GM12878 (cell line): ENCODE data around the gene MTMR3. TPM values are rescaled to one million over a fixed set of nuclear protein-coding genes. Genes with fewer than 3 reads are reported as not detected.

Experiments
- ATAC-seq: fragments of 200-7000 bp; cut with Tn5 transposase; 3 replicates; pipeline ENCODE4 v1.9.1; 2020; ENCODE audit warnings: mild to moderate bottlenecking, moderate library complexity
- BruUV-seq: library from RNA; stranded (reverse); fragments of 400-500 nt; replicated peaks from 2 replicates; lab custom pipeline; 2021; lab: Mats Ljungman, UMichigan
- CTCF ChIA-PET: fragments of 300-600 bp; sonication (Branson Sonifier 250); formaldehyde crosslinking; extraction: SDS; loops from one replicate; lab custom pipeline; 2021; ENCODE audit warnings: inconsistent platforms; lab: Yijun Ruan, JAX
- POLR2A ChIA-PET: fragments of 350-600 bp; formaldehyde crosslinking; extraction: SDS; loops from one replicate; lab custom pipeline; 2021; ENCODE audit warnings: inconsistent platforms; lab: Charles Lee
- RAD21 ChIA-PET: fragments of 300-600 bp; sonication (Branson Sonifier 250); formaldehyde crosslinking; loops from one replicate; lab custom pipeline; 2023; ENCODE audit warnings: antibody characterized with exemption; ENCODE audit not compliant: unreplicated experiment; lab: Charles Lee
- SMC1A ChIA-PET: fragments of 300-600 bp; sonication (Branson Sonifier 250); formaldehyde crosslinking; loops from one replicate; lab custom pipeline; 2023; ENCODE audit not compliant: unreplicated experiment, uncharacterized antibody; lab: Charles Lee
- DNase-seq: peaks from one replicate; pipeline ENCODE4 v3.0.0-alpha.2; 2011; ENCODE audit warnings: low read depth, low spot score
- FAIRE-seq: peaks from 3 replicates; lab custom pipeline; 2011; peaks lifted over from hg19 to GRCh38; lab: Jason Lieb, UNC
- H2AFZ ChIP-seq: 2 replicates; pipeline ENCODE4 v1.6.0; 2011; ENCODE audit warnings: low read depth, low read length, control low read depth; ENCODE audit not compliant: control insufficient read depth
- H3K27ac ChIP-seq: 2 replicates; pipeline ENCODE4 v1.5.1; 2011; ENCODE audit warnings: control low read depth; ENCODE audit not compliant: control insufficient read depth, insufficient read depth
- H3K27me3 ChIP-seq, 2 experiments: replicated peaks in 1 of 2; 2 replicates each; pipeline versions ENCODE4 v1.6.0 to v1.6.1; 2011; ENCODE audit warnings: low read length in 1 of 2; ENCODE audit not compliant: control insufficient read depth in 2 of 2, insufficient read depth in 2 of 2
- H3K36me3 ChIP-seq, 2 experiments: 2 replicates each; pipeline ENCODE4 v1.5.1; 2011; ENCODE audit warnings: low read length in 1 of 2; ENCODE audit not compliant: control insufficient read depth in 2 of 2, insufficient read depth in 2 of 2
- H3K4me1 ChIP-seq: 2 replicates; pipeline ENCODE4 v1.6.1; 2011; ENCODE audit warnings: mild to moderate bottlenecking, low read length, moderate library complexity, mixed read lengths; ENCODE audit not compliant: control insufficient read depth, insufficient read depth
- H3K4me2 ChIP-seq: 2 replicates; pipeline ENCODE4 v1.6.0; 2011; ENCODE audit warnings: control low read depth; ENCODE audit not compliant: control insufficient read depth, insufficient read depth
- H3K4me3 ChIP-seq: fragments of 200-600 bp; sonication (generic); 2 replicates; pipeline ENCODE4 v1.5.1; 2016
- H3K79me2 ChIP-seq: 2 replicates; pipeline ENCODE4 v1.6.0; 2011; ENCODE audit warnings: low read length; ENCODE audit not compliant: control insufficient read depth, insufficient read depth
- H3K9ac ChIP-seq: 2 replicates; pipeline ENCODE4 v1.8.0; 2011; ENCODE audit warnings: low read length, control low read depth, mixed read lengths; ENCODE audit not compliant: control insufficient read depth, insufficient read depth
- H3K9me3 ChIP-seq: replicated peaks from 3 replicates; pipeline ENCODE4 v1.5.1; 2011; ENCODE audit warnings: mild to moderate bottlenecking, low read length; ENCODE audit not compliant: control insufficient read depth, insufficient read depth
- H4K20me1 ChIP-seq: 2 replicates; pipeline ENCODE4 v1.6.0; 2011; ENCODE audit not compliant: control insufficient read depth, insufficient read depth
- BCL3 ChIP-seq: IDR thresholded peaks from 2 replicates; pipeline ENCODE4 v1.6.1; 2011; ENCODE audit warnings: borderline replicate concordance, low read depth, mild to moderate bottlenecking, moderate library complexity, low read length; ENCODE audit not compliant: insufficient read depth, poor library complexity, severe bottlenecking
- CEBPZ ChIP-seq: fragments of 150-350 bp; IDR thresholded peaks from 2 replicates; pipeline ENCODE4 v1.6.1; 2016; ENCODE audit warnings: low read depth, low read length
- EGR1 ChIP-seq, 2 experiments: IDR thresholded peaks; 1 replicate in 1 of 2; 2 replicates in 1 of 2; pipeline ENCODE4 v1.6.1; 2011 to 2012; ENCODE audit warnings: low read depth in 2 of 2, low read length in 2 of 2, borderline replicate concordance in 1 of 2, mild to moderate bottlenecking in 1 of 2, moderate library complexity in 1 of 2
- RBBP5 ChIP-seq: fragments of 200-600 bp; sonication (generic); conservative IDR thresholded peaks from 2 replicates; pipeline ENCODE4 v1.6.1; 2016
- SMARCA5 ChIP-seq: fragments of 450-650 bp; IDR thresholded peaks from 2 replicates; pipeline ENCODE4 v1.6.1; 2017; ENCODE audit warnings: mild to moderate bottlenecking
- TCF12 ChIP-seq: IDR thresholded peaks from 2 replicates; pipeline ENCODE4 v1.6.1; 2011; ENCODE audit warnings: low read depth, mild to moderate bottlenecking, low read length
- ZNF687 ChIP-seq: fragments of 450-650 bp; IDR thresholded peaks from 2 replicates; pipeline ENCODE4 v1.6.1; 2017; ENCODE audit warnings: mild to moderate bottlenecking, moderate library complexity
- WGBS: methylation state at CpG from one replicate; pipeline ENCODE4 v1.1.6; 2016; ENCODE audit warnings: low lambda C conversion rate; ENCODE audit not compliant: insufficient replicate concordance, insufficient coverage; ENCODE audit errors: missing lambda C conversion rate; 5-methylcytosine and 5-hydroxymethylcytosine counted together
- in situ Hi-C: fragments of 300-500 bp; cut with MboI; formaldehyde crosslinking; loops from 9 replicates; pipeline ENCODE4 v1.14.3; 2018; ENCODE audit warnings: mixed read lengths
- intact Hi-C: fragments of 100-400 bp; cut with micrococcal nuclease; formaldehyde crosslinking; loops from one replicate; pipeline ENCODE4 v1.14.2; 2022; ENCODE audit not compliant: unreplicated experiment
- polyA plus RNA-seq, 11 experiments: library from polyadenylated mRNA; depleted of rRNA in 4 of 11; unstranded in 6 of 11; stranded (reverse) in 5 of 11; fragments of >200 nt; fragmentation: Nextera tagmentation in 4 of 11; fragmentation: Illumina TruSeq in 1 of 11; extraction: Ambion mirVana in 4 of 11; extraction: Trizol in 1 of 11; gene quantifications; 1 replicate in 1 of 11; 2 replicates in 10 of 11; pipeline versions ENCODE4 v1.2.1 to v1.2.3, GENCODE V29; 2011 to 2016; ENCODE audit warnings: inconsistent platforms in 2 of 11, missing spikeins in 2 of 11, low read depth in 1 of 11
- total RNA-seq, 4 experiments: library from RNA; depleted of rRNA in 3 of 4; stranded (reverse); fragments of >200 nt in 3 of 4; fragmentation: Illumina TruSeq in 1 of 4; extraction: Trizol in 1 of 4; gene quantifications; 2 replicates each; pipeline versions ENCODE4 v1.2.1 to v1.2.3, GENCODE V29; 2013 to 2021

MTMR3 gene
- total and polyA plus RNA-seq, 10 of the 15 experiments (the other 5 are each of a cell fraction or from before 2014, with no cell fraction given) = 1.4 to 23.7 (median 10.6) TPM

DNA sequence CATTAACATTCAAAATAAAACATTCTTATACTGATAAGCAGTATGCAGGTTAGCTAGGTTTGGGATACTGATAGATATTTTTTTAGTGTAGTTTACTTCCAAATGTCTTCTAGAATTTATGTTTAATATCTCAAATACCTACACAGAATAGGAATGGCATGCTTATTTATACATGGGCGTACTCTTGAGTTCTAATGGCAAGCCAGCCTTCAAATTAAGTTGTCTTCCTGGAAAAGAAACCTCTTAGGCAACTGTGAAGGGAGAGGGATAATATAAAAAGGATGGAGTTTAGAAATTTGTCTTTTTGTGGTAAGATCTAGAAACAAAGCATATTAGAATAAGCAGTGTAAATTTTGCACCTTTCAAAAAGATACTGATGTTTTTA, 65.4 kb downstream of the MTMR3 start (continued):
- TF ChIP-seq CEBPZ (no peak), TCF12 (no peak), EGR1 (IDR thresholded peaks at IDR 0.05; ENCODE audit: borderline replicate concordance in 1 of 2, low read depth in 2 of 2, low read length in 2 of 2) (no peak)

- H4K20me1 ChIP-seq = no peaks in the 10 kb centered on the region
- DNase-seq (no peak), ATAC-seq (no peak), FAIRE-seq (no peak)
- H3K27me3 ChIP-seq = no peaks in the 10 kb centered on the region
- 65% methylated on average over 3 of the region's 3 CpGs for WGBS
- H2AFZ ChIP-seq = no peak overlapping the region
- BruUV-seq = no TSS peak
- RAD21 ChIA-PET = interaction anchor here (0.5 kb wide), 1 partner anchor 65 kb away, joined by 3 read pairs; no protein-coding TSS in a partner anchor
- H3K27ac ChIP-seq = no peak overlapping the region
- no peaks in the 10 kb centered on the region for H3K4me1 ChIP-seq
- no peaks in the 10 kb centered on the region; the same call in 1 of the 2 replicates for H3K79me2 ChIP-seq
- in situ Hi-C loops = no loop called here
- H3K9ac ChIP-seq = no peak overlapping the region
- H3K9me3 ChIP-seq = no peaks in the 10 kb centered on the region
- SMC1A ChIA-PET = no interaction called here
- H3K36me3 ChIP-seq = no peaks in the 10 kb centered on the region
- intact Hi-C loops = no loop called here
- H3K4me2 ChIP-seq = no peak overlapping the region
- H3K4me3 ChIP-seq = no peak overlapping the region
- no peak for TF ChIP-seq SMARCA5
- TF ChIP-seq BCL3 = no peak
- no peak for TF ChIP-seq ZNF687
- no peak for TF ChIP-seq RBBP5
- POLR2A ChIA-PET = interaction anchor here (1.0 kb wide), 1 partner anchor 13 kb away, joined by 3 read pairs; no protein-coding TSS in a partner anchor
- CTCF ChIA-PET = no interaction called here
Observed at GRCh38 chr22:29949872-29950271, 66.9 kb downstream of the MTMR3 start.
